ENCODE measurements around the gene HMMR. TPM values are rescaled to one million over a fixed set of nuclear protein-coding genes. Genes with fewer than 3 reads are reported as not detected.
"Not testable (repeated sequence)": the region's sequence is repeated elsewhere in the genome, so short reads cannot be mapped to it uniquely, and the experiment has no call there.

HMMR gene, protein sequence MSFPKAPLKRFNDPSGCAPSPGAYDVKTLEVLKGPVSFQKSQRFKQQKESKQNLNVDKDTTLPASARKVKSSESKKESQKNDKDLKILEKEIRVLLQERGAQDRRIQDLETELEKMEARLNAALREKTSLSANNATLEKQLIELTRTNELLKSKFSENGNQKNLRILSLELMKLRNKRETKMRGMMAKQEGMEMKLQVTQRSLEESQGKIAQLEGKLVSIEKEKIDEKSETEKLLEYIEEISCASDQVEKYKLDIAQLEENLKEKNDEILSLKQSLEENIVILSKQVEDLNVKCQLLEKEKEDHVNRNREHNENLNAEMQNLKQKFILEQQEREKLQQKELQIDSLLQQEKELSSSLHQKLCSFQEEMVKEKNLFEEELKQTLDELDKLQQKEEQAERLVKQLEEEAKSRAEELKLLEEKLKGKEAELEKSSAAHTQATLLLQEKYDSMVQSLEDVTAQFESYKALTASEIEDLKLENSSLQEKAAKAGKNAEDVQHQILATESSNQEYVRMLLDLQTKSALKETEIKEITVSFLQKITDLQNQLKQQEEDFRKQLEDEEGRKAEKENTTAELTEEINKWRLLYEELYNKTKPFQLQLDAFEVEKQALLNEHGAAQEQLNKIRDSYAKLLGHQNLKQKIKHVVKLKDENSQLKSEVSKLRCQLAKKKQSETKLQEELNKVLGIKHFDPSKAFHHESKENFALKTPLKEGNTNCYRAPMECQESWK
- total RNA-seq, result 1 to 10 TPM in 2 of 4 donors, under 1 TPM in 2; 0.39 to 1.5 (median 0.84) TPM
- polyA plus RNA-seq, result 0.34 TPM
- long read RNA-seq, donor 1, result 0 reads
- long read RNA-seq, donor 2, result 0 reads
- long read RNA-seq, donor 3, partial matches to known transcripts, result 0 of 1 reads
- long read RNA-seq, donor 3, other reads (novel, unspliced or antisense), result 0 of 1 reads
- long read RNA-seq, donor 4, result 0 reads

DNA sequence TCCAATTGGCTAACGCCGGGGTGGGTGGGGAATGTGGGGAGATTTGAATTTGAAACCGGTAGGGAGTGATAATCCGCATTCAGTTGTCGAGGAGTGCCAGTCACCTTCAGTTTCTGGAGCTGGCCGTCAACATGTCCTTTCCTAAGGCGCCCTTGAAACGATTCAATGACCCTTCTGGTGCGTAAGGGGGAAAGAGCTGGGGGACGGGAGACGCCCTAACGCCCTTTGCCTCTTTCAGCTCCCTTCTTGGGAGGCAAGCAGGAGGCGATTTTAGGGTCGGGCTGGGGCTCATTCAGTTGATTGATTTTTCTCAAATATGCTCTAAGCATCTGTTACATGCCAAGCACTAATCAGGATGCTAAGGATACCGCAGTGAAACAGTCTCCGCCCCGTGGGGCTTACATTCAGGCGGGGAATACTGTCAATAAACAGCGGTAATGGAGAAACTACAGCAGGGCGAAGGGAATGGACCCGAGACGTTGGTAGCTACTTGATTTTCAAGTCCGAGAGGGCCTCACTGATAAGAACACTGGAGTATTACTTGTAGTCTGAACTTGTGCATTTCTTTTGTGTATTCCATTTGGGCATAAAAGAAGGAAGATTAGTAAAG, at the start of gene HMMR:
Gene HMMR, plus strand, starts transcription at position 71 of the 610 bp plus-strand sequence. Its CDS starts 61 bp downstream, at position 132.
- WGBS, result under 1% methylated on average over 23 of the region's 23 CpGs
- ATAC-seq (no peak), DNase-seq (no peak)
- no peaks in the 10 kb centered on the region for H3K9me3 ChIP-seq (ENCODE audit: control insufficient read depth, low read length)
- intact Hi-C loops (cut with DNase I), result loop anchor here in 2 of 4 donors (5.0 kb wide), 2 partner anchors 37 to 42 kb away; no protein-coding TSS in a partner anchor
- peaks cover 2% of the 10 kb centered on the region for H3K4me1 ChIP-seq (ENCODE audit: control insufficient read depth, insufficient read depth, low read length)
- peak within 1 kb of the TSS; percentile 96 for H3K27ac ChIP-seq (ENCODE audit: low read length)
- peak within 1 kb of the TSS; percentile 82 for H3K4me3 ChIP-seq (ENCODE audit: low read length)
- H3K27me3 ChIP-seq (ENCODE audit: control insufficient read depth, insufficient read depth), result no peaks in the 10 kb centered on the region

DNA sequence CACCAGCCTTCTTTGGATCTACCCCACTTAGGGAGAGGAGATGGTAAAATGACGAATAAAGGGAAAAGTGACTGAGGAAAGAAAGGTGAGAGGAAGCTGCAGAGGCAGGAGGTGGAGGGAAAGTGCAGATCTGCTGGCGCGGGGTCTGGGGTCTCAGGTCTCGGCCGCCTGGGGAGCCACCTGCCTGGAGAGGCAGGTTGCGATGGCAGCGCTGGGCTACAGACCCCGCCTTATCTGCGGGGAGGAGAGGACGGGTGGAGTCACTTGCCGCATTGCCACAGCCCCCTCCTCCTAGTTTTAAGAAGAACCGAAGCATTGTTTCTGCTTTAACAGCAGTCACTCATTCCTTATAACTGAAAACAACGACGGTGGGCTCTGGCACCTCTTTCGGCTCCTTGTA, 44.8 kb upstream of the HMMR start:
- H3K9me3 ChIP-seq (ENCODE audit: control insufficient read depth, low read length); H3K27ac ChIP-seq (ENCODE audit: low read length); DNase-seq; H3K4me1 ChIP-seq (ENCODE audit: control insufficient read depth, insufficient read depth, low read length); ATAC-seq; H3K27me3 ChIP-seq (ENCODE audit: control insufficient read depth, insufficient read depth); intact Hi-C loops (cut with DNase I); H3K4me3 ChIP-seq (ENCODE audit: low read length): not testable (repeated sequence)
- 32% methylated on average over 15 of the region's 15 CpGs for WGBS

DNA sequence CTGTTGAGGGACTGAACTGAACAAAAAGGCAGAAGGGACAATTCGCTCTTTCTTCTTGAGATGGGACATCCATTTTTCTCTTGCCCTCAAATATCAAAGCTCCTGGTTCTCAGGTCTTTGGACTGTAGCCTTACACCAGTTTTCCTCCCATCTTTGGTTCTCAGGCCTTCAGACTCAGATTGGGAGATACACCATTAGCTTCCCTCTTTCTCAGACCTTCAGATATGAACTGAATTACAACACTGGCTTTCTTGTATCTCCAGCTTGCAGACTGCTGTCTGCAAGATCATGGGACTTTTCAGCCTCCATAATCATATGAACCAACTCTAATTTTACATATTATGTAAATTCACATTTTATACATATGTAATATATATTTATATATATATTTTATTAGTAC, 35.6 kb upstream of the HMMR start:
- H3K27ac ChIP-seq (ENCODE audit: low read length), result no peak overlapping the region
- no peak overlapping the region for H3K4me3 ChIP-seq (ENCODE audit: low read length)
- WGBS, result 98% methylated on average over 1 of the region's 1 CpG
- ATAC-seq (no peak), DNase-seq (no peak)
- no peaks in the 10 kb centered on the region for H3K9me3 ChIP-seq (ENCODE audit: control insufficient read depth, low read length)
- intact Hi-C loops (cut with DNase I), result no loop called here
- H3K4me1 ChIP-seq (ENCODE audit: control insufficient read depth, insufficient read depth, low read length), result no peaks in the 10 kb centered on the region
- no peaks in the 10 kb centered on the region for H3K27me3 ChIP-seq (ENCODE audit: control insufficient read depth, insufficient read depth)

DNA sequence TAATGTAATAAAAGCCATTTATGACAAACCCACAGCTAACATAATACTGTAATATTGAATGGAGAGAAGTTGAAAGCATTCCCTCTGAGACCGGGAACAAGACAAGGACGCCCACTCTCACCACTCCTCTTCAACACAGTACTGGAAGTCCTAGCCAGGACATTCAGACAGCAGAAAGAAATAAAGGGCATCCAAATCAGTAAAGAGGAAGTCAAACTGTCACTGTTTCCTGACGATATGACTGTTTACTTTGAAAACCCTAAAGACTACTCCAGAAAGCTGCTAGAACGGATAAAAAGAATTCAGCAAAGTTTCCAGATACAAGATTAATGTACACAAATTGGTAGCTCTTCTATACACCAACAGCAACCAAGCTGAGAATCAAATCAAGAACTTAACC, 34.3 kb upstream of the HMMR start:
- DNase-seq; H3K27me3 ChIP-seq (ENCODE audit: control insufficient read depth, insufficient read depth); ATAC-seq; intact Hi-C loops (cut with DNase I); H3K9me3 ChIP-seq (ENCODE audit: control insufficient read depth, low read length); H3K4me1 ChIP-seq (ENCODE audit: control insufficient read depth, insufficient read depth, low read length); H3K27ac ChIP-seq (ENCODE audit: low read length); H3K4me3 ChIP-seq (ENCODE audit: low read length): not testable (repeated sequence)
- WGBS, result 24% methylated on average over 4 of the region's 4 CpGs

DNA sequence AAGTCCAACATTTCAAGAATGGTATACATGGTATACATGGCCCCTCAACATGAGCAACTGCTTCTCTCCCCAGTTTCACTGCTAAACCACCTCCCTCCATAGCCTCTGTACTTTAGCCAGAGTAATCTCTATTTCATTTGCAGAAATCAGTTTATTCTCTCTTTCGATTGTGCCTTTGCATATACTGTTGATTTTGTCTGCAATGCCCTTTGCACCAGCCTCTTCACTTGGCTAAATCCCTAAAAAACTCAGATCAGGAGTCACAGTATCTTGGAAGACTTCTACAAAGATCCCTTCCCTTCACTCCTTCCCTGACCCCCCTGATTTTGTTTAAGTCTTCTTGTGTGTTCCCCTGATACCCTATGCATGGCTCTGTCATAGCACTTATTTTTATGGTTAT, 27.9 kb upstream of the HMMR start:
- intact Hi-C loops (cut with DNase I), result no loop called here
- H3K27ac ChIP-seq (ENCODE audit: low read length), result no peak overlapping the region
- WGBS, result 89% methylated on average over 1 of the region's 1 CpG

DNA sequence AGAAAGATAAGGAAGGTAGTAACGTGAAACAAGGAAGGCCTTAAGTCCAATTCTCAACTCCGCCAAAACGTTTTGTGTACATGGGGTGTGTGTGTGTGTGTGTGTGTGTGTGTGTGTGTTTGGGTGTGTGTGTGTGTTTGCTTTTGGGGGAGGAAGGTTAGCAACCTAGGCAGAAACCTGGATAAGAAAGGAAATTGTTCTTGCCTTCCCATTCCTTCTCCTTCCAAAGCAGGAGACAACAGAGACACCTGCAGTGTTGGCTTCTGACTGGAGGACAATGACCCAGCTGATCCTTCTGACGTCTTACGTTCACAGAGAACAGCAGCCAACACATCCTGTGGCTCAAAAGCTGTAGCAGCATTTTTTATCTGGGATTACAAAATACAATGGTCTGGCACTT, 27.2 kb upstream of the HMMR start:
- no peak overlapping the region for H3K27ac ChIP-seq (ENCODE audit: low read length)
- 44% methylated on average over 5 of the region's 5 CpGs for WGBS
- H3K9me3 ChIP-seq (ENCODE audit: control insufficient read depth, low read length), result no peaks in the 10 kb centered on the region
- intact Hi-C loops (cut with DNase I), result no loop called here
- no peak overlapping the region for H3K4me3 ChIP-seq (ENCODE audit: low read length)
- H3K4me1 ChIP-seq (ENCODE audit: control insufficient read depth, insufficient read depth, low read length), result no peaks in the 10 kb centered on the region
- DNase-seq (no peak), ATAC-seq (no peak)
- H3K27me3 ChIP-seq (ENCODE audit: control insufficient read depth, insufficient read depth), result no peaks in the 10 kb centered on the region

More for the DNA sequence above, 27.9 kb upstream of the HMMR start:
- Histone ChIP-seq H3K4me3 (ENCODE audit: low read length) (no peak overlapping the region), H3K9me3 (ENCODE audit: control insufficient read depth, low read length) (no peaks in the 10 kb centered on the region), H3K4me1 (ENCODE audit: control insufficient read depth, insufficient read depth, low read length) (no peaks in the 10 kb centered on the region), H3K27me3 (ENCODE audit: control insufficient read depth, insufficient read depth) (no peaks in the 10 kb centered on the region)
- DNase-seq (no peak), ATAC-seq (no peak)

DNA sequence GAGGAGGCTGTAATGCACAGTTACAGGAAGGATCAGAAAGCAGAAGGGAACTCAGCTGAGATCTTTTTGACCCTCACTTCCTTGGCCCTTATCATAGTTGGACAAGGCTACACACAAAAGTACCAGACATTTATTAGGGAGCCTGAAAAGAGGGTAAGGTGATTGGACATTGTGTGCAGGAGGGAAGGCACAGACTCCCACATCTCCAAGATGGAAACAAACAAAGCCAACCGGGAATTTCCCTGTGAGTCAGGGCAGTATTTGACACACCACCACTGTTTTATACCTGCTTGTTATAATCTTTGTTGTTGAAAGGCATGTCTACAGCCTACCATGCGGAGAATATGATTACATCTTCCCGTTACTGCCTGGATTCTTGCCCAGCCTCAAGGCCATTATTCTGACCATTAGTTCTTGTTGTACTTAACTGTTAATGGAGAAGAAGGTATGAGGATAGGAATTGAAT, 26.0 kb upstream of the HMMR start:
- Histone ChIP-seq H3K4me1 (ENCODE audit: control insufficient read depth, insufficient read depth, low read length) (no peaks in the 10 kb centered on the region), H3K27me3 (ENCODE audit: control insufficient read depth, insufficient read depth) (no peaks in the 10 kb centered on the region), H3K4me3 (ENCODE audit: low read length) (no peak overlapping the region), H3K27ac (ENCODE audit: low read length) (no peak overlapping the region), H3K9me3 (ENCODE audit: control insufficient read depth, low read length) (no peaks in the 10 kb centered on the region)
- DNase-seq, result no peak
- intact Hi-C loops (cut with DNase I), result no loop called here
- WGBS, result 28% methylated on average over 3 of the region's 3 CpGs
- no peak for ATAC-seq

DNA sequence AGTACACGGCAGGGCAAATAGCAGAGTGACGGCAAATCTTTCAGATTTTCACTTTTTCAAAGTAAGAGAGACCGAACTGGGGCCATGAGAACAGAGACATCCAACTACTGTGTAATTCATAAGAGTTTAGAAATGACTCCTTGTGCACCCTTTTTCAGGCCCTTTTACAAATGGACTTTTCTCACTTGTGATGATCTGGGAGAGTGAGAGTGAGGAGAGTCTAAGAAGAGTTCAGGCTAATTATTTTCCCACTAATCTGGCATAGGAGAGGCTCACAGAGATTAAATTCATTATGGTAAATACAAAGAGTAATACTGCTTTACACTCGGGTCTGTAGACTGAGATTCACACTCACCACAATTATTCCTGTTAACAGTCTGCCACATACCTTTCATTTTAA, 23.9 kb upstream of the HMMR start:
- ATAC-seq (no peak), DNase-seq (no peak)
- Histone ChIP-seq H3K27ac (ENCODE audit: low read length) (no peak overlapping the region), H3K4me3 (ENCODE audit: low read length) (peak overlapping the region; percentile 84), H3K27me3 (ENCODE audit: control insufficient read depth, insufficient read depth) (no peaks in the 10 kb centered on the region), H3K9me3 (ENCODE audit: control insufficient read depth, low read length) (no peaks in the 10 kb centered on the region), H3K4me1 (ENCODE audit: control insufficient read depth, insufficient read depth, low read length) (no peaks in the 10 kb centered on the region)
- 82% methylated on average over 4 of the region's 4 CpGs for WGBS
- intact Hi-C loops (cut with DNase I), result no loop called here

DNA sequence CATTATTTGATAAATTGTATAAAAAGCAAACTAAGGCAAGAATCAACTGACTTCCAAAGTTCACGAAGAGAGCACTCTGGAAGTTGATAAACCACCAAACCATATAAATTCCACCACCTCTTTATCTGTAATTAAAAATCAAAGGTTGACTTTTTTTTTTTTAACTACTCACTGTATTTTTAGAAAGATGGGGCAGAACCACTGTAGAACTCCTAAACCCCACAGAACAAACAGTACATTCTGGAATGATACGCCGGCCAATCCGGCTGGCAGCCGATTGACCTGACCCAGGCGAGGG, 23.5 kb upstream of the HMMR start:
- Histone ChIP-seq H3K27me3 (ENCODE audit: control insufficient read depth, insufficient read depth) (no peaks in the 10 kb centered on the region), H3K27ac (ENCODE audit: low read length) (peak overlapping the region; percentile 68), H3K9me3 (ENCODE audit: control insufficient read depth, low read length) (no peaks in the 10 kb centered on the region), H3K4me3 (ENCODE audit: low read length) (peak overlapping the region; percentile 84), H3K4me1 (ENCODE audit: control insufficient read depth, insufficient read depth, low read length) (no peaks in the 10 kb centered on the region)
- ATAC-seq, result no peak
- DNase-seq, result no peak
- 3% methylated on average over 6 of the region's 6 CpGs for WGBS
- intact Hi-C loops (cut with DNase I), result no loop called here

DNA sequence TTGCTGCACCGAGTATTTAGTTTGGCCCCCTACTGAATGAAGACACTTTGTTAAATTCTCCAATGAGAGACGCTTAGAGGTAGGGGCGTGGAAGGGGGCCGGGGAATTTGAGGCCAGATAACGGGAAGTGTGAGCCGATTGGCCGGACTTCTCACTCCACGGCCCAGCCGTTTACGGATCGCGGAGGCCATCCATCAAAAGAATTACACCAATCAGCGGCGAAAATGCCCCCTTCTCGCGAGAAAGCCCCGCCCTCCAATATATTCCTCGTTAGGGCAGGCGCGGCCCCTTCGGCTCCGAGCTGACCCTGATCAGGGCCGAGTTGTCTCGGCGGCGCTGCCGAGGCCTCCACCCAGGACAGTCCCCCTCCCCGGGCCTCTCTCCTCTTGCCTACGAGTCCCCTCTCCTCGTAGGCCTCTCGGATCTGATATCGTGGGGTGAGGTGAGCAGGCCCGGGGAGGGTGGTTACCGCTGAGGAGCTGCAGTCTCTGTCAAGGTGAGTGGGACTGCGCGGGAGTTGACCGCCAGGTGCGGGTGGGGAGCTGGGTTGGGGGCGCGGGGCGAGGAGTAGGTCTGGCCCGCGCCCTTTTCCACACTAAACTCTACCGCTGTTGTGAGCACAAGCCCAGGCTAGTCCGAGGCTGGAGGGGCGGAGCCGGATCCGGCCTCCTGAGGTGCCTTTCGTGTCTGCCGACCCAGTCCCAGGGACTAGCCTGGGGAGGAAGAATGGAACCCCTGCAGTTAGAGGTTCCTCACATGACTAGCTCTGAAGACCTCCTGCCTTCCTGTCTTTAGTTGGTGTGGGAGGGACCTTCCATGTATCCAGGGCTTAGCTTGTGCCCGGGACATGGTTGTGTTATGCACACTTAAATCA, 22.9 kb upstream of the HMMR start, which contains the start of gene CCNG1:
Gene CCNG1, plus strand, starts transcription at position 287 of the 874 bp plus-strand sequence. CDS start 1,662 bp downstream, outside the sequence.
- intact Hi-C loops (cut with DNase I), result no loop called here
- ATAC-seq (peak; percentile 99), DNase-seq (peak; percentile 94 to 97 (median 96))
- H3K27me3 ChIP-seq (ENCODE audit: control insufficient read depth, insufficient read depth), result no peaks in the 10 kb centered on the region
- no peaks in the 10 kb centered on the region for H3K9me3 ChIP-seq (ENCODE audit: control insufficient read depth, low read length)
- H3K4me1 ChIP-seq (ENCODE audit: control insufficient read depth, insufficient read depth, low read length), result no peaks in the 10 kb centered on the region
- under 1% methylated on average over 51 of the region's 51 CpGs for WGBS
- H3K27ac ChIP-seq (ENCODE audit: low read length), result peak within 1 kb of the TSS; percentile 68
- H3K4me3 ChIP-seq (ENCODE audit: low read length), result peak within 1 kb of the TSS; percentile 84

Data from right cardiac atrium (tissue), 5 donors.